Measurements from ENCODE around the gene FBXO24. TPM values are rescaled to one million over a fixed set of nuclear protein-coding genes. Genes with fewer than 3 reads are reported as not detected.

Gene FBXO24
- total RNA-seq, 1 donor from 2014 or later = 0.61 TPM

- Mint-ChIP-seq H3K4me1 (peaks cover 10% of the 10 kb centered on the region), H3K36me3 (ENCODE audit: low read depth) (no peaks in the 10 kb centered on the region), H3K27me3 (ENCODE audit: low read depth) (peaks cover 8% of the 10 kb centered on the region), H3K9me3 (no peaks in the 10 kb centered on the region), H3K4me3 (peak overlapping the region; percentile 44), H3K27ac (ENCODE audit: unreplicated experiment) (no peak overlapping the region)
- no peak for TF ChIP-seq CTCF (conservative IDR thresholded peaks at IDR 0.05)
- no peak for DNase-seq (ENCODE audit: low read depth, low spot score)
These were observed 12.3 kb downstream of the FBXO24 start for GRCh38 chr7:100598425-100598824.

- no peaks in the 10 kb centered on the region for H3K9me3 Mint-ChIP-seq
- no peak for DNase-seq (ENCODE audit: low read depth, low spot score)
- peaks cover 18% of the 10 kb centered on the region for H3K4me1 Mint-ChIP-seq
- H3K36me3 Mint-ChIP-seq (ENCODE audit: low read depth) = no peaks in the 10 kb centered on the region
- TF ChIP-seq CTCF (conservative IDR thresholded peaks at IDR 0.05) = no peak
- H3K27me3 Mint-ChIP-seq (ENCODE audit: low read depth) = peaks cover 20% of the 10 kb centered on the region
- no peak overlapping the region for H3K27ac Mint-ChIP-seq (ENCODE audit: unreplicated experiment)
- no peak overlapping the region for H3K4me3 Mint-ChIP-seq
These were observed 14.0 kb downstream of the FBXO24 start for GRCh38 chr7:100599911-100600729.

GRCh38 chr7:100600730-100601038, 14.6 kb downstream of the FBXO24 start:
- H3K4me3 Mint-ChIP-seq = no peak overlapping the region
- peaks cover 26% of the 10 kb centered on the region for H3K27me3 Mint-ChIP-seq (ENCODE audit: low read depth)
- no peak for TF ChIP-seq CTCF (conservative IDR thresholded peaks at IDR 0.05)

GRCh38 chr7:100602889-100603725, 17.0 kb downstream of the FBXO24 start:
- no peaks in the 10 kb centered on the region for H3K36me3 Mint-ChIP-seq (ENCODE audit: low read depth)
- no peaks in the 10 kb centered on the region for H3K9me3 Mint-ChIP-seq
- H3K4me3 Mint-ChIP-seq = peak overlapping the region; percentile 73
- no peak for TF ChIP-seq CTCF (conservative IDR thresholded peaks at IDR 0.05)
- H3K27ac Mint-ChIP-seq (ENCODE audit: unreplicated experiment) = no peak overlapping the region
- peak; percentile 35 for DNase-seq (ENCODE audit: low read depth, low spot score)
- H3K27me3 Mint-ChIP-seq (ENCODE audit: low read depth) = peaks cover 50% of the 10 kb centered on the region
- peaks cover 22% of the 10 kb centered on the region for H3K4me1 Mint-ChIP-seq

More at GRCh38 chr7:100600730-100601038, 14.6 kb downstream of the FBXO24 start:
- H3K27ac Mint-ChIP-seq (ENCODE audit: unreplicated experiment) = no peak overlapping the region
- no peak for DNase-seq (ENCODE audit: low read depth, low spot score)
- no peaks in the 10 kb centered on the region for H3K36me3 Mint-ChIP-seq (ENCODE audit: low read depth)
- no peaks in the 10 kb centered on the region for H3K9me3 Mint-ChIP-seq
- peaks cover 22% of the 10 kb centered on the region for H3K4me1 Mint-ChIP-seq

- Mint-ChIP-seq H3K4me1 (peaks cover 22% of the 10 kb centered on the region), H3K27me3 (ENCODE audit: low read depth) (peaks cover 50% of the 10 kb centered on the region), H3K27ac (ENCODE audit: unreplicated experiment) (peak overlapping the region; percentile 81), H3K9me3 (no peaks in the 10 kb centered on the region), H3K4me3 (peak overlapping the region; percentile 73), H3K36me3 (ENCODE audit: low read depth) (no peaks in the 10 kb centered on the region)
- no peak for TF ChIP-seq CTCF (conservative IDR thresholded peaks at IDR 0.05)
- DNase-seq (ENCODE audit: low read depth, low spot score) = no peak
These were observed 17.5 kb downstream of the FBXO24 start for GRCh38 chr7:100603726-100604027.
